IMR-90 (cell line): ENCODE measurements around the gene SLC35F6. TPM values are rescaled to one million over a fixed set of nuclear protein-coding genes. Genes with fewer than 3 reads are reported as not detected.

ENCODE experiments used
- ATAC-seq: fragments of 200-7000 bp; cut with Tn5 transposase; 2 replicates; pipeline ENCODE4 v1.9.1; 2020; ENCODE audit warnings: low read depth, mild to moderate bottlenecking, moderate library complexity
- BruUV-seq: library from RNA; stranded (reverse); fragments of 400-500 nt; replicated peaks from 2 replicates; lab custom pipeline; 2021; lab: Mats Ljungman, UMichigan
- CTCF ChIA-PET: fragments of 300-600 bp; formaldehyde crosslinking; extraction: SDS; loops from one replicate; lab custom pipeline; 2021; ENCODE audit warnings: antibody characterized with exemption; lab: Yijun Ruan, JAX
- POLR2A ChIA-PET: fragments of 300-600 bp; sonication (Branson Sonifier 250); formaldehyde crosslinking; loops from one replicate; lab custom pipeline; 2022; ENCODE audit warnings: antibody characterized with exemption; ENCODE audit not compliant: unreplicated experiment; lab: Charles Lee
- DNase-seq: peaks from one replicate; pipeline ENCODE4 v3.0.0; 2013
- H2AFZ ChIP-seq: replicated peaks from 2 replicates; pipeline ENCODE3; 2013; ENCODE audit warnings: low read length, mild to moderate bottlenecking; ENCODE audit not compliant: poor library complexity
- H2AK5ac ChIP-seq: 2 replicates; pipeline ENCODE4 v1.6.1; 2013; ENCODE audit warnings: low read depth, low read length, inconsistent platforms
- H2AK9ac ChIP-seq: replicated peaks from 2 replicates; pipeline ENCODE3; 2013; ENCODE audit warnings: mild to moderate bottlenecking, low read depth, low read length, moderate library complexity; ENCODE audit not compliant: poor library complexity
- H2BK120ac ChIP-seq: 2 replicates; pipeline ENCODE4 v1.6.1; 2013; ENCODE audit warnings: low read depth, low read length, inconsistent platforms
- H2BK15ac ChIP-seq: 3 replicates; pipeline ENCODE4 v1.6.1; 2013; ENCODE audit warnings: low read depth, low read length, inconsistent platforms
- H2BK20ac ChIP-seq: 2 replicates; pipeline ENCODE4 v1.6.1; 2013; ENCODE audit warnings: low read depth, mild to moderate bottlenecking, inconsistent platforms, low read length, moderate library complexity
- H2BK5ac ChIP-seq: 2 replicates; pipeline ENCODE4 v1.6.1; 2013; ENCODE audit warnings: mild to moderate bottlenecking, low read depth, low read length, inconsistent platforms; ENCODE audit not compliant: poor library complexity, severe bottlenecking
- H3K14ac ChIP-seq: replicated peaks from 2 replicates; pipeline ENCODE4 v1.6.1; 2013; ENCODE audit warnings: low read depth, low read length, inconsistent platforms
- H3K18ac ChIP-seq: 2 replicates; pipeline ENCODE4 v1.6.1; 2013; ENCODE audit warnings: low read depth, low read length, control low read depth
- H3K23ac ChIP-seq: 2 replicates; pipeline ENCODE4 v1.6.1; 2013; ENCODE audit warnings: low read depth, low read length, inconsistent platforms
- H3K27ac ChIP-seq: 2 replicates; pipeline ENCODE4 v1.5.1; 2013; ENCODE audit warnings: mild to moderate bottlenecking, control low read depth, low read length; ENCODE audit not compliant: insufficient read depth
- H3K27me3 ChIP-seq: 2 replicates; pipeline ENCODE4 v1.6.1; 2013; ENCODE audit warnings: low read length; ENCODE audit not compliant: control insufficient read depth, insufficient read depth
- H3K36me3 ChIP-seq: 2 replicates; pipeline ENCODE4 v1.6.1; 2013; ENCODE audit warnings: low read length, mixed read lengths; ENCODE audit not compliant: control insufficient read depth, insufficient read depth
- H3K4ac ChIP-seq: 2 replicates; pipeline ENCODE4 v1.6.1; 2013; ENCODE audit warnings: low read depth, low read length, inconsistent platforms
- H3K4me1 ChIP-seq: 2 replicates; pipeline ENCODE4 v1.6.1; 2013; ENCODE audit warnings: low read length, mixed read lengths; ENCODE audit not compliant: control insufficient read depth, insufficient read depth
- H3K4me2 ChIP-seq: 2 replicates; pipeline ENCODE4 v1.6.1; 2013; ENCODE audit warnings: low read depth, mild to moderate bottlenecking, control low read depth, low read length, moderate library complexity
- H3K4me3 ChIP-seq: 2 replicates; pipeline ENCODE4 v1.5.1; 2013; ENCODE audit warnings: low read depth, mild to moderate bottlenecking, control low read depth, low read length, moderate library complexity; ENCODE audit not compliant: insufficient read depth
- H3K56ac ChIP-seq: 2 replicates; pipeline ENCODE4 v1.6.1; 2013; ENCODE audit warnings: low read length, inconsistent platforms; ENCODE audit not compliant: insufficient read depth; ENCODE audit errors: extremely low read depth
- H3K79me1 ChIP-seq, 2 experiments: 2 replicates each; pipeline ENCODE4 v1.6.1; 2013; ENCODE audit warnings: low read length in 2 of 2, inconsistent platforms in 1 of 2, low read depth in 1 of 2
- H3K9ac ChIP-seq: 2 replicates; pipeline ENCODE4 v1.6.1; 2013; ENCODE audit warnings: low read depth, low read length, control low read depth
- H3K9me1 ChIP-seq: 2 replicates; pipeline ENCODE4 v1.6.1; 2013; ENCODE audit warnings: low read length, inconsistent platforms; ENCODE audit not compliant: insufficient read depth
- H3K9me3 ChIP-seq: 2 replicates; pipeline ENCODE4 v1.6.1; 2013; ENCODE audit warnings: low read length; ENCODE audit not compliant: control insufficient read depth, insufficient read depth
- H4K20me1 ChIP-seq: 2 replicates; pipeline ENCODE4 v1.6.1; 2013; ENCODE audit warnings: low read length, inconsistent platforms; ENCODE audit not compliant: insufficient read depth
- H4K5ac ChIP-seq: 2 replicates; pipeline ENCODE4 v1.6.1; 2013; ENCODE audit warnings: mild to moderate bottlenecking, low read depth, low read length, control low read depth
- H4K8ac ChIP-seq, 2 experiments: 2 replicates each; pipeline ENCODE4 v1.6.1; 2013; ENCODE audit warnings: low read depth in 2 of 2, low read length in 2 of 2, control low read depth in 1 of 2, inconsistent platforms in 1 of 2
- H4K91ac ChIP-seq: 2 replicates; pipeline ENCODE4 v1.6.1; 2013; ENCODE audit warnings: low read depth, low read length, inconsistent platforms; ENCODE audit not compliant: insufficient read depth
- CEBPB ChIP-seq: IDR thresholded peaks from 2 replicates; pipeline ENCODE4 v1.6.1; 2012; ENCODE audit warnings: low read depth, low read length, improper control_type of control experiment
- CHD1 ChIP-seq: IDR thresholded peaks from 2 replicates; pipeline ENCODE4 v1.6.1; 2012; ENCODE audit warnings: low read depth, low read length, improper control_type of control experiment
- CTCF ChIP-seq: conservative IDR thresholded peaks from 2 replicates; pipeline ENCODE4 v1.5.1; 2012; ENCODE audit warnings: mild to moderate bottlenecking, low read depth, low read length, improper control_type of control experiment
- MAFK ChIP-seq: IDR thresholded peaks from 2 replicates; pipeline ENCODE4 v1.6.1; 2012; ENCODE audit warnings: low read depth, low read length, improper control_type of control experiment
- MAZ ChIP-seq: IDR thresholded peaks from 2 replicates; pipeline ENCODE4 v1.6.1; 2012; ENCODE audit warnings: low read depth, mild to moderate bottlenecking, low read length, improper control_type of control experiment, moderate library complexity, borderline replicate concordance
- MXI1 ChIP-seq: IDR thresholded peaks from 2 replicates; pipeline ENCODE4 v1.6.1; 2012; ENCODE audit warnings: low read depth, mild to moderate bottlenecking, low read length, moderate library complexity, borderline replicate concordance
- NFE2L2 ChIP-seq: fragments of 150-350 bp; IDR thresholded peaks from 2 replicates; pipeline ENCODE4 v1.6.1; 2016; ENCODE audit warnings: low read depth, mild to moderate bottlenecking, low read length
- POLR2A ChIP-seq: IDR thresholded peaks from 2 replicates; pipeline ENCODE4 v1.6.1; 2012; ENCODE audit warnings: mild to moderate bottlenecking, low read depth, low read length
- RAD21 ChIP-seq: IDR thresholded peaks from 2 replicates; pipeline ENCODE4 v1.6.1; 2012; ENCODE audit warnings: low read length, improper control_type of control experiment
- RCOR1 ChIP-seq: IDR thresholded peaks from 2 replicates; pipeline ENCODE4 v1.6.1; 2012; ENCODE audit warnings: mild to moderate bottlenecking, low read length, improper control_type of control experiment; ENCODE audit not compliant: insufficient replicate concordance
- RFX5 ChIP-seq: IDR thresholded peaks from 2 replicates; pipeline ENCODE4 v1.8.0; 2012; ENCODE audit warnings: low read depth, mild to moderate bottlenecking, low read length, moderate library complexity
- SMC3 ChIP-seq: fragments of 150-350 bp; IDR thresholded peaks from 2 replicates; pipeline ENCODE4 v1.6.1; 2016; ENCODE audit warnings: low read depth, mild to moderate bottlenecking, antibody characterized with exemption, low read length, moderate library complexity
- WGBS, 2 experiments: methylation state at CpG; one replicate each; pipeline versions ENCODE4 v1.1.5 to v1.1.7; 2013; ENCODE audit warnings: missing lambda C conversion rate in 2 of 2; ENCODE audit not compliant: insufficient read length in 1 of 2; ENCODE audit errors: extremely low coverage in 2 of 2; 5-methylcytosine and 5-hydroxymethylcytosine counted together
- dilution Hi-C: fragments of 300-500 bp; cut with HindIII; formaldehyde crosslinking; loops from one replicate; pipeline ENCODE4 v1.14.3; 2018; ENCODE audit warnings: low sequenced_read_pairs; ENCODE audit not compliant: unreplicated experiment
- in situ Hi-C: fragments of 300-500 bp; cut with MboI; formaldehyde crosslinking; loops from 3 replicates; pipeline ENCODE4 v1.14.3; 2019; ENCODE audit warnings: low sequenced_read_pairs, inconsistent platforms, mixed read lengths
- intact Hi-C: fragments of 100-400 bp; cut with micrococcal nuclease; formaldehyde crosslinking; loops from 2 replicates; pipeline ENCODE4 v1.10.0; 2022
- polyA plus RNA-seq, 3 experiments: library from polyadenylated mRNA; depleted of rRNA; stranded (reverse); fragments of >200 nt; gene quantifications; 2 replicates each; pipeline ENCODE4 v1.2.3, GENCODE V29; 2012; ENCODE audit warnings: low replicate concordance in 1 of 3
- total RNA-seq: library from RNA; depleted of rRNA; stranded (reverse); fragments of >200 nt; gene quantifications from 2 replicates; pipeline ENCODE4 v1.2.3, GENCODE V29; 2012
- TF ChIP-seq, protein P1 (sequence below): fragments of 150-350 bp; IDR thresholded peaks from 2 replicates; pipeline ENCODE4 v1.6.1; 2016; ENCODE audit warnings: low read depth, mild to moderate bottlenecking, low read length, moderate library complexity, borderline replicate concordance
- TF ChIP-seq, protein P2 (sequence below): fragments of 150-350 bp; IDR thresholded peaks from 2 replicates; pipeline ENCODE4 v1.6.1; 2017; ENCODE audit warnings: mild to moderate bottlenecking, antibody characterized with exemption, low read length, low read depth

SLC35F6 gene
- total and polyA plus RNA-seq, 2 of the 4 experiments (the other 2 are of a cell fraction) = 19.1 to 30.6 TPM

- Histone ChIP-seq H3K9me1 (no peaks in the 10 kb centered on the region), H3K4me1 (peaks cover under 1% of the 10 kb centered on the region), H4K8ac (no peak overlapping the region), H4K91ac (no peak overlapping the region), H2AK5ac (no peak overlapping the region), H3K18ac (no peak overlapping the region), H3K4ac (no peak overlapping the region), H4K20me1 (no peaks in the 10 kb centered on the region), H3K27me3 (peaks cover 5% of the 10 kb centered on the region; the same call in 1 of the 2 replicates), H3K4me2 (no peak overlapping the region), H3K23ac (no peak overlapping the region), H3K4me3 (no peak overlapping the region), H2BK20ac (no peak overlapping the region), H3K14ac (no peak overlapping the region), H3K56ac (no peak overlapping the region), H4K5ac (no peak overlapping the region), H2BK5ac (no peak overlapping the region), H2AK9ac (no peak overlapping the region), H3K79me1 (no peaks in the 10 kb centered on the region; a peak in 1 of 4 replicates), H2BK15ac (no peak overlapping the region), H3K27ac (no peak overlapping the region), H2BK120ac (no peak overlapping the region), H3K9ac (no peak overlapping the region), H3K9me3 (no peaks in the 10 kb centered on the region), H3K36me3 (no peaks in the 10 kb centered on the region), H2AFZ (no peak overlapping the region)
- DNase-seq (no peak), ATAC-seq (no peak)
- TF ChIP-seq RCOR1 (no peak), MXI1 (no peak), NFE2L2 (no peak), CEBPB (no peak), SMC3 (no peak), RAD21 (no peak), MAZ (no peak), MAFK (no peak), RFX5 (no peak), POLR2A (no peak), CTCF (no peak), CHD1 (no peak)
- TF ChIP-seq, protein P1, sequence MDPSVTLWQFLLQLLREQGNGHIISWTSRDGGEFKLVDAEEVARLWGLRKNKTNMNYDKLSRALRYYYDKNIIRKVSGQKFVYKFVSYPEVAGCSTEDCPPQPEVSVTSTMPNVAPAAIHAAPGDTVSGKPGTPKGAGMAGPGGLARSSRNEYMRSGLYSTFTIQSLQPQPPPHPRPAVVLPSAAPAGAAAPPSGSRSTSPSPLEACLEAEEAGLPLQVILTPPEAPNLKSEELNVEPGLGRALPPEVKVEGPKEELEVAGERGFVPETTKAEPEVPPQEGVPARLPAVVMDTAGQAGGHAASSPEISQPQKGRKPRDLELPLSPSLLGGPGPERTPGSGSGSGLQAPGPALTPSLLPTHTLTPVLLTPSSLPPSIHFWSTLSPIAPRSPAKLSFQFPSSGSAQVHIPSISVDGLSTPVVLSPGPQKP = no peak
- TF ChIP-seq, protein P2, sequence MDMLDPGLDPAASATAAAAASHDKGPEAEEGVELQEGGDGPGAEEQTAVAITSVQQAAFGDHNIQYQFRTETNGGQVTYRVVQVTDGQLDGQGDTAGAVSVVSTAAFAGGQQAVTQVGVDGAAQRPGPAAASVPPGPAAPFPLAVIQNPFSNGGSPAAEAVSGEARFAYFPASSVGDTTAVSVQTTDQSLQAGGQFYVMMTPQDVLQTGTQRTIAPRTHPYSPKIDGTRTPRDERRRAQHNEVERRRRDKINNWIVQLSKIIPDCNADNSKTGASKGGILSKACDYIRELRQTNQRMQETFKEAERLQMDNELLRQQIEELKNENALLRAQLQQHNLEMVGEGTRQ = no peak
- no TSS peak for BruUV-seq
- ChIA-PET POLR2A (no interaction called here), CTCF (interaction anchor here (0.6 to 2.6 kb wide), 7 partner anchors 18 to 704 kb away, joined by 3 to 33 read pairs (median 4); no protein-coding TSS in a partner anchor)
- dilution Hi-C loops (no loop called here), in situ Hi-C loops (loop anchor here (5.0 kb wide), 1 partner anchor 143 kb away; no protein-coding TSS in a partner anchor), intact Hi-C loops (loop anchor here (1.0 to 10.0 kb wide), 3 partner anchors 140 to 400 kb away; partner anchors contain the start of genes ADGRF3 and SELENOI)
- WGBS, 2 experiments = 100% methylated on average over 1 of the region's 3 CpGs; no CpG with 5 or more reads in 1 of the 2 experiments
Measured at GRCh38 chr2:26744953-26745352, 19.1 kb upstream of the SLC35F6 start.
